HG02852 (cell line): Measurements from ENCODE around the gene DFFA.

Experiments
- ATAC-seq: cut with Tn5 transposase; IDR thresholded peaks from one replicate; pipeline ENCODE4 v1.9.1; 2021; ENCODE audit warnings: mild to moderate bottlenecking, moderate library complexity; ENCODE audit not compliant: unreplicated experiment

DFFA gene

GRCh38 chr1:10472220-10473144, at the start of gene DFFA:
Gene DFFA, minus strand, starts transcription at chr1:10472529. Its CDS starts 71 bp downstream, at chr1:10472458.
- peak; percentile 85 for ATAC-seq

GRCh38 chr1:10521537-10522157, 49.3 kb upstream of the DFFA start:
- no peak for ATAC-seq

- ATAC-seq = no peak
Observed at GRCh38 chr1:10520952-10521351, 48.6 kb upstream of the DFFA start.

- no peak for ATAC-seq
Observed at GRCh38 chr1:10520497-10520896, 48.2 kb upstream of the DFFA start.

- ATAC-seq = no peak
Observed at GRCh38 chr1:10519016-10519417, 46.7 kb upstream of the DFFA start.

- no peak for ATAC-seq
Observed at GRCh38 chr1:10517677-10517982, 45.3 kb upstream of the DFFA start.

- ATAC-seq = no peak
Observed at GRCh38 chr1:10516925-10517676, 44.8 kb upstream of the DFFA start.

GRCh38 chr1:10515976-10516750, 43.8 kb upstream of the DFFA start:
- no peak for ATAC-seq

GRCh38 chr1:10515301-10515975, 43.1 kb upstream of the DFFA start:
- no peak for ATAC-seq

GRCh38 chr1:10514490-10515235, 42.3 kb upstream of the DFFA start:
- no peak for ATAC-seq

GRCh38 chr1:10513199-10513598, 40.9 kb upstream of the DFFA start:
- ATAC-seq = no peak

- no peak for ATAC-seq
Observed at GRCh38 chr1:10511494-10511885, 39.2 kb upstream of the DFFA start.

- ATAC-seq = peak; percentile 90
Observed at GRCh38 chr1:10510520-10511493, 38.5 kb upstream of the DFFA start.

- ATAC-seq = no peak
Observed at GRCh38 chr1:10509809-10510509, 37.6 kb upstream of the DFFA start.

GRCh38 chr1:10508511-10508951, 36.2 kb upstream of the DFFA start:
- ATAC-seq = no peak

- ATAC-seq = no peak
Observed at GRCh38 chr1:10507111-10507879, 35.0 kb upstream of the DFFA start.

GRCh38 chr1:10506677-10507047, 34.3 kb upstream of the DFFA start:
- ATAC-seq = no peak
